NCI-H2171 (cell line): Measurements from ENCODE around the gene AGK.

ENCODE experiments used
- DNase-seq: peaks from one replicate; lab custom pipeline; 2025; lab: John Stamatoyannopoulos, UW

Gene AGK

GRCh38 chr7:141704741-141705140, 153.5 kb downstream of the AGK start:
- no peak for DNase-seq
